Measurements from ENCODE around the gene ST3GAL5. TPM values are rescaled to one million over a fixed set of nuclear protein-coding genes. Genes with fewer than 3 reads are reported as not detected.
"Not testable (repeated sequence)": the region's sequence is repeated elsewhere in the genome, so short reads cannot be mapped to it uniquely, and the experiment has no call there.

Gene ST3GAL5
- total RNA-seq, 1 donor from 2014 or later, result 29.7 TPM

DNA sequence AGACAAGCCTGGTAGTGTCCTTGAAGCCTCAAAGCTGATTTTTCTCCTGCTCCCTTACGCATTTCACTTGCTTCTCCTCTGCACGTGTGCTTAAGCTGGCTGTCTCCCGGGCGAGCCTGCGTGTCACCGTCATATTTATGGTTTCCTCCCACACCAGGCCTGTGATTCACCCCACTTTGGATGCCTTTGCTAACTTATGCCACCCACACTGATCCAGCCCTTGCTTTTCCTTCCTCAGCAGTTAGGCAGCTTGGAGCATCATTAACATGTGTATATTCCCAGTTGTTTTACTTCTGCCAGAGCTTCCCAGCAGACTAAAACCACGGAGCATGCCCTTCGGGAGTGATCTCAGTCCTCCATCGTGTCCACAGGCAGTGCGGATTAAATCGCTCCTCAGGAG, 2.2 kb downstream of the ST3GAL5 start:
- Histone ChIP-seq H3K36me3 (ENCODE audit: control insufficient read depth, insufficient read depth, low read length) (no peaks in the 10 kb centered on the region), H3K4me3 (ENCODE audit: low read depth, low read length) (no peak overlapping the region), H3K27me3 (ENCODE audit: control insufficient read depth, insufficient read depth, low read length) (no peaks in the 10 kb centered on the region)
- FAIRE-seq (no peak), DNase-seq (ENCODE audit: low read depth) (peak; percentile 91)
- TF ChIP-seq, protein P1, sequence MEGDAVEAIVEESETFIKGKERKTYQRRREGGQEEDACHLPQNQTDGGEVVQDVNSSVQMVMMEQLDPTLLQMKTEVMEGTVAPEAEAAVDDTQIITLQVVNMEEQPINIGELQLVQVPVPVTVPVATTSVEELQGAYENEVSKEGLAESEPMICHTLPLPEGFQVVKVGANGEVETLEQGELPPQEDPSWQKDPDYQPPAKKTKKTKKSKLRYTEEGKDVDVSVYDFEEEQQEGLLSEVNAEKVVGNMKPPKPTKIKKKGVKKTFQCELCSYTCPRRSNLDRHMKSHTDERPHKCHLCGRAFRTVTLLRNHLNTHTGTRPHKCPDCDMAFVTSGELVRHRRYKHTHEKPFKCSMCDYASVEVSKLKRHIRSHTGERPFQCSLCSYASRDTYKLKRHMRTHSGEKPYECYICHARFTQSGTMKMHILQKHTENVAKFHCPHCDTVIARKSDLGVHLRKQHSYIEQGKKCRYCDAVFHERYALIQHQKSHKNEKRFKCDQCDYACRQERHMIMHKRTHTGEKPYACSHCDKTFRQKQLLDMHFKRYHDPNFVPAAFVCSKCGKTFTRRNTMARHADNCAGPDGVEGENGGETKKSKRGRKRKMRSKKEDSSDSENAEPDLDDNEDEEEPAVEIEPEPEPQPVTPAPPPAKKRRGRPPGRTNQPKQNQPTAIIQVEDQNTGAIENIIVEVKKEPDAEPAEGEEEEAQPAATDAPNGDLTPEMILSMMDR (IDR thresholded peaks at IDR 0.05; ENCODE audit: insufficient read depth, low read length, severe bottlenecking), result no peak

DNA sequence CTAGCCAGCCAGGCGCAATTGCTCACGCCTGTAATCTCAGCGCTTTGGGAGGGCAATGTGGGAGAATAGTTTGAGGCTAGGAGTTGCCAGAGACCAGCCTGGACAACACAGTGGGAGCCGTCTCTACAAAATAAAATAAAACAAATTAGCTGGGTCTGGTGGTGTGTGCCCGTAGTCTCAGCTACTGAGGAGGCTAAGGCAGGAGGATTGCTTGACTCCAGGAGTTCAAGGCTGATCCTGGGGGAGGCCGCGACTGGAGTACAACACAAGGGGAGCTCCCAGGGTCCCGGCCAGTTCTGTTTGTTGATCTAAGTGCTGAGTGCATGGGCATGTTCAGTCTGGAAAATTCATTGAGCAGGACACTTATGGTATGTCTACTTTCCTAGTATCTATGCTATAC, 2.6 kb downstream of the ST3GAL5 start:
- Histone ChIP-seq H3K4me3 (ENCODE audit: low read depth, low read length) (no peak overlapping the region), H3K36me3 (ENCODE audit: control insufficient read depth, insufficient read depth, low read length) (no peaks in the 10 kb centered on the region), H3K27me3 (ENCODE audit: control insufficient read depth, insufficient read depth, low read length) (no peaks in the 10 kb centered on the region)
- DNase-seq (ENCODE audit: low read depth) (no peak), FAIRE-seq (no peak)
- TF ChIP-seq, protein P1 (IDR thresholded peaks at IDR 0.05; ENCODE audit: insufficient read depth, low read length, severe bottlenecking), result no peak

DNA sequence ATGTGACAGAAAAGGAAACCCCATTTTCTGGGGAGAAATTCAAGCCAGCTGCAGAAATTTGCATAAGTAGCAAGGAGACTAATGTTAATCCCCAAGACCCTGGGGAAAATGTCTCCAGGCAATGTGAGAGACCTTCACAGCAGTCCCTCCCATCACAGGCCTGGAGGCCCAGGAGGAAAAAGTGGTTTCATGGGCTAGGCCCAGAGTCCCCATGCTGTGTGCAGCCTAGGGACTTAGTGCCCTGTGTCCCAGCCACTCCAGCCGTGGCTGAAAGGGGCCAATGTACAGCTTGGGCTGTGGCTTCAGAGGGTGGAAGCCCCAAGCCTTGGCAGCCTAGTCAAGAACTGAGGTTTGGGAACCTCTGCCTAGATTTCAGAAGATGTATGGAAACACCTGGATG, 7.0 kb downstream of the ST3GAL5 start:
- FAIRE-seq; H3K36me3 ChIP-seq (ENCODE audit: control insufficient read depth, insufficient read depth, low read length); H3K4me3 ChIP-seq (ENCODE audit: low read depth, low read length); H3K27me3 ChIP-seq (ENCODE audit: control insufficient read depth, insufficient read depth, low read length); DNase-seq (ENCODE audit: low read depth): not testable (repeated sequence)

DNA sequence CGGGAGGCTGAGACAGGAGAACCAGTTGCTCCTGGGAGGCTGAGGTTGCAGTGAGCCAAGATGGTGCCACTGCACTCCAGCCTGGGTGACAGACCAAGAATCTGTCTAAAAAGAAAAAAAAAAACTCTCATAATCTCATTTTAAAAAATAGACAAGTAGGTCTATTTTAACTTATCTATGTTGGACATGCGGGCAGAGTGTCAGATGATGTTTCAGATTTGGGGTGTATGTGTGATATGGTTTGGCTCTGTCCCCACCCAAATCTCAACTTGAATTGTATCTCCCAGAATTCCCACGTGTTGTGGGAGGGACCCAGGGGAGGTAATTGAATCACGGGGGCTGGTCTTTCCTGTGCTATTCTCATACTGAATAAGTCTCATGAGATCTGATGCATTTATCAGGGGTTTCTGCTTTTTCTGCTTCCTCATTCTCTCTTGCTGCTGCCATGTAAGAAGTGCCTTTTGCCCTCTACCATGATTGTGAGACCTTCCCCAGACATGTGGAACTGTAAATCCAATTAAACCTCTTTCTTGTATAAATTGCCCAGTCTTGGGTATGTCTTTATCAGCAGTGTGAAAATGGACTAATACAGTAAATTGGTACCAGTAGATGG, 8.0 kb downstream of the ST3GAL5 start:
- not testable (repeated sequence) for H3K27me3 ChIP-seq (ENCODE audit: control insufficient read depth, insufficient read depth, low read length); FAIRE-seq; DNase-seq (ENCODE audit: low read depth); H3K4me3 ChIP-seq (ENCODE audit: low read depth, low read length); H3K36me3 ChIP-seq (ENCODE audit: control insufficient read depth, insufficient read depth, low read length)

DNA sequence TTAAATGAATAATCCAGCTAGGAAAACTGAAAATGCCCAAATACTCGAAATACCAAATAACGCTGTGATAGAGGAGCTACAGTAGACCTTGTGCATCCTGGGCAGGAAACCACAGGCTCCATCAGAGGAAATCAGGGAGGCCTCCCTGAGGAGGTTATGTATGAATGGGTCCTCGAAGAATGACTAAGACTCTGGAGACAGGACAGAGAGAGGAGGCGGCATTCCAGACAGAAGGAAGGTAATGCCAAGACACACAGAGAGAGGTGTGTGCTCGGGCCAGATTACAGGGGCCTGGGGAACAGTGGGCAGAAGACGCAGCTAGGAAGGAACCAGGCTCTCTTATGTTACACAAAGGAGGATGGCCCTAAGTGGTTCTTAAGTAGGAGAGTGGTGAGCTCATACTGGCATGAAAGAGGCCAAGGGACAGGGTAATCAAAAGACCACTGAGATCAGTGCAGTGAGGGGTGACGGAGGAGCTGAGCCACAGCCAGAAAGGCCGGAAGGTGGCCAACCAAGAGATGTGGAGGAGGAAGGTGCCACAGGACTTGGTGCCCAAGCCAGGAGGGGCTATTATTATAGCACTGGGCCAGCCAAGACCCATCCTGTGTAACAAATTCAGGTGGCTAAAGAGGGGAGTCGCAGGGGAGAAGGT, 9.9 kb downstream of the ST3GAL5 start:
- TF ChIP-seq, protein P1 (IDR thresholded peaks at IDR 0.05; ENCODE audit: insufficient read depth, low read length, severe bottlenecking), result no peak
- peak; percentile 71 for DNase-seq (ENCODE audit: low read depth)
- no peaks in the 10 kb centered on the region for H3K36me3 ChIP-seq (ENCODE audit: control insufficient read depth, insufficient read depth, low read length)
- no peaks in the 10 kb centered on the region for H3K27me3 ChIP-seq (ENCODE audit: control insufficient read depth, insufficient read depth, low read length)
- no peak for FAIRE-seq
- no peak overlapping the region for H3K4me3 ChIP-seq (ENCODE audit: low read depth, low read length)

GRCh38 chr2:85875350-85876050, 13.3 kb downstream of the ST3GAL5 start:
- H3K27me3 ChIP-seq (ENCODE audit: control insufficient read depth, insufficient read depth, low read length), result no peaks in the 10 kb centered on the region
- TF ChIP-seq, protein P1 (IDR thresholded peaks at IDR 0.05; ENCODE audit: insufficient read depth, low read length, severe bottlenecking), result no peak
- no peaks in the 10 kb centered on the region for H3K36me3 ChIP-seq (ENCODE audit: control insufficient read depth, insufficient read depth, low read length)
- H3K4me3 ChIP-seq (ENCODE audit: low read depth, low read length), result no peak overlapping the region
- DNase-seq (ENCODE audit: low read depth), result no peak
- no peak for FAIRE-seq
